ELF-1 (cell line): ENCODE data around the gene PKDREJ.
"Not testable (repeated sequence)": the region's sequence is repeated elsewhere in the genome, so short reads cannot be mapped to it uniquely, and the experiment has no call there.

ENCODE experiments used
- DNase-seq: peaks from one replicate; pipeline ENCODE4 v3.0.0-alpha.2; 2016; ENCODE audit warnings: low read depth, low spot score

Gene PKDREJ, protein sequence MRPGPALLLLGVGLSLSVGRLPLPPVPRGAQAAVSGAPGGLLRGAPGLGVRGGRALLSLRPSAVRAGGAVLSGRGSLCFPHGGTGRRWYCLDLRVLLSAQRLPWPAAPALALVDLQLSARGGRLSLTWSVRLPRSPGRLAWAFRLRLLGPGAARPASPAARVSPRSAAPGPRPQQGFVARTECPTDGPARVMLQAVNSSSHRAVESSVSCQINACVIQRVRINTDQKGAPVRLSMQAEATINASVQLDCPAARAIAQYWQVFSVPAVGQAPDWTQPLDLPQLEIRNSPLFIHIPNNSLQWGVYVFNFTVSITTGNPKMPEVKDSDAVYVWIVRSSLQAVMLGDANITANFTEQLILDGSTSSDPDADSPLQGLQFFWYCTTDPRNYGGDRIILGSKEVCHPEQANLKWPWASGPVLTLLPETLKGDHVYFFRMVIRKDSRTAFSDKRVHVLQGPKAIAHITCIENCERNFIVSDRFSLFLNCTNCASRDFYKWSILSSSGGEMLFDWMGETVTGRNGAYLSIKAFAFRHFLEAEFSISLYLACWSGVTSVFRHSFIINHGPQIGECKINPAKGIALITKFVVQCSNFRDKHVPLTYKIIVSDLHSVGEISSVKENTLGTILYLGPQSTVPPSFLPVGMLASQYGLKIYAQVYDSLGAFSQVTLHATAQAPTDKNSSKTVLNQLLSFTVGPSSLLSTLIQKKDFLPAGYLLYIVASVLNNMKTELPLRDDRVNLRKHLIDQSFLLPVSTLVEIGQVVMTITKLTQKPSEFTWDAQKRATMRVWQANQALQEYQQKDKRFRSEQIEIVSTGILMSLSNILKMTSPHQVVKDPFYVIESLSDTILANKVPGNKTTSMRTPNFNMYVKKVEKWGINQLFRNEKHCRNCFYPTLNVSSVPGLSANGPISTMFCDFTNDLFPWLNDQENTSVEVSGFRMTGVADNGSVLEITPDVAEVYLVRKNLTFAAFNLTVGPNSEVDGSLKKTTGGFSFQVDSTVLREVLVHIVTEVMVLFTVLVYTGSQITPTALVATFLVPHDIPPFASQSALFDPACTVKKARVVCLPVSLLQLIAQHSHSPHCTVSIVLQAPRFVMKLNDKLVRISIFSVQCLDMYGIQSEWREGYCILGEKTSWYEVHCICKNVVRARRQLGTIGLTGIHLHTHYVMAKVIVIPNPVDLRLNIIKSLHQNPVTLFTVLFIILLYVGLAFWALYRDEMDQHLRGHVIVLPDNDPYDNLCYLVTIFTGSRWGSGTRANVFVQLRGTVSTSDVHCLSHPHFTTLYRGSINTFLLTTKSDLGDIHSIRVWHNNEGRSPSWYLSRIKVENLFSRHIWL (N-terminal part only)

DNA sequence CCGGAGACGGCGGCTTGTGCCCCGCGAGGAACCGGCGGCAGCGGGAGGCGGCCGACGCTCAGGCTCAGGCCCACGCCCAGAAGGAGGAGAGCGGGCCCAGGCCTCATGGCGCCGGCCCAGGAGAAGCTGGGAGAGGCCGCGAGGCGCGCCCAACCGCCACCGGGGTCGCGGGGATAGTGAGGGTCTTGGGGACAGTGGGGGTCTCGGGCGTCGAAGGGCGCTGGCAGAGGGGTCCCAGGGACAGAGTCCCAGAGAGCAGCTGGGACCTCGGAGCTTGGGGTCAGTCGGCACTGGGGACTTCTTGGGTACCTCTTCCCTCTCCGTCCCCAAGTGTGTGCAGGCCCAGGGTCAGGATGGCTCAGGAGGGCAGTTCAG lies at the start of gene PKDREJ:
Gene PKDREJ, minus strand, starts transcription at position 128 of the 375 bp plus-strand sequence. Its CDS starts 21 bp downstream, at position 107.
- no peak for DNase-seq

DNA sequence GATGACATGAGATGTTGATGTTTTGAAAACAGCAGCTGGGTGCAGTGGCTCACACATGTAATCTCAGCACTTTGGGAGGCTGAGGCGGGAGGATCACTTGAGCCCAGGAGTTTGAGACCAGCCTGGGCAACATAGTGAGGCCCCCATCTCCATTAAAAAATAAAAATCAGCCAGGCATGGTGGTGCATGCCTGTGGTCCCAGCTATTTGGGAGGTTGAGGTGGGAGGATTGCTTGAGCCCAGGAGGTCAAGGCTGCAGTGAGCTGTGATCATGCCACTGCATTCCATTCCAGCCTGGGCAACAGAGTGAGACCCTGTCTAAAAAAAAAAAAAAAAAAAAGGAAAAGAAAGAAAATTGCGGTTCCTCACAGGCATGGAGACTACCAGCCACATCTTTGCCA lies 49.7 kb upstream of the PKDREJ start:
- not testable (repeated sequence) for DNase-seq

DNA sequence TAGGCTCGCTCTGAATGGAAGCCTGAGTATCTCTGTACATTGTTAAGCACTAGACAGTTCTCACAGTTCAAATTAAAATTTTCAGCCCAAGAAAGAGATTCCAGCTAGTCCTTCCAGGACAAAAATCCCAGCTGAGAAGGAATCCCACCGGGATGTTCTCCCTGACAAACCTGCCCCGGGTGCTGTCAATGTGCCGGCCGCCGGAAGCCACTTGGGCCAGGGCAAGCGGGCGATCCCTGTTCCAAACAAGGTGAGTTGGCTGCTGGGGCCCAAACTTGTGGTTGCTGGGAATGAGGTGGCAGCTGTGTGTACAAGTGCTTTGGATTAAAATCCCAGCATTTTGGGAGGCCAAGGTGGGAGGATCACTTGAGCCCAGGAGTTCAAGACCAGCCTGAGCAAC lies 48.9 kb upstream of the PKDREJ start:
- no peak for DNase-seq

DNA sequence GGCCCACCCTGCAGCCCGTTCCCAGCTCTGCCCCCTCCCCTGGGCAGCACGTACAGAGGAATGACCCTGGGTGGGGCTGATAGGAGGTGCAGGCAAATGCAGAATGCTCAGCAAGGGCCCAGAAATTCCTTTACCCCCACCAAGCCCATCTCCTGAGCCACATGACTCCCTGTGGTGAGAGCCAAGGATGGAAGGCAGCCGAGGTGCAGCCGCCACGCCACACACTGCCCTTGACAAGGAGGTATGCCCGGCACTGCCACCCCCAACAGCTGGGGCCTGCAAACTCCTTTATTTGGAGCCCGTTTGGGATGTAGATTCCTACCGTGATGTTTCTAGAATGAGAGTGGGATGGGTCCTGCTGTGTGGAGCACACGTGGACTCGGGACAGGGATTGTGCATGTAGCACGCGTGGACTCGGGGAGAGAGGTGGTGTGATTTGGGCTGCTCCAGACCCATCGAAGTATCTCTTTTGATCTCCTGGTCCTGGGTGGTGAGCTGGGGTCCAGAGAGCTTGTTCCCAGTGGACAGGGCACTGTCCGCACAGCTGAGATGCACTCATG lies 46.5 kb upstream of the PKDREJ start:
- DNase-seq: no peak

GRCh38 chr22:46308283-46308988 lies 45.3 kb upstream of the PKDREJ start:
- no peak for DNase-seq

DNA sequence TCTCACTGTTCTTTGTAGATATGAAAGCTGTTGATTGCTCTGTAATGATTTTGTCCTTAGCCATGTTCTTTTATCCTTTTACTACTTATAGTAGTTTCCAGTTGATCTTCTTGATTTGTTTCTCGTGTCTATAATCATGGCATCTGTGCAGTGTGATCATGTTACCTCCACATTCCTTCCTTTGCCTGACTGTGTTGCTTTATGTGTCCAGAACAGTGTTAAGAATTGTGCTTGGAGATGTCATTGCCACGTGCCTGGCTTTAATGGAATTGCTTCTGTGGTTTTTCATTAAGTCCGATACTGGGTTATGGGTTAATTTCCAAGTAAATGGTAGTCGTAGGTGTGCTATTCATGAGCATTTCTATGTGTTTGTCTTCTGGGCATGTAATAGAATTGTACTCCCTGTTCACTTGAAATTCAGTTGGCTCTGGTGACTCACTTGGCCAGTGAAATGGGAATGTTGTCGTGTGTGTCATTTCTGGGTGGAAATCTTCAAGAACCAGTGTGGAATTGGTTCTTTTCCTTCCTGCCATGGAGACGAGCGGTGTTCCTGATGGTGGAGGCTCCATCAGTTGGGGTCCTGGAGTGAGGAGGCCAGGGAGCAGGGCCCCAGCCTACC lies 40.3 kb upstream of the PKDREJ start:
- DNase-seq: no peak

DNA sequence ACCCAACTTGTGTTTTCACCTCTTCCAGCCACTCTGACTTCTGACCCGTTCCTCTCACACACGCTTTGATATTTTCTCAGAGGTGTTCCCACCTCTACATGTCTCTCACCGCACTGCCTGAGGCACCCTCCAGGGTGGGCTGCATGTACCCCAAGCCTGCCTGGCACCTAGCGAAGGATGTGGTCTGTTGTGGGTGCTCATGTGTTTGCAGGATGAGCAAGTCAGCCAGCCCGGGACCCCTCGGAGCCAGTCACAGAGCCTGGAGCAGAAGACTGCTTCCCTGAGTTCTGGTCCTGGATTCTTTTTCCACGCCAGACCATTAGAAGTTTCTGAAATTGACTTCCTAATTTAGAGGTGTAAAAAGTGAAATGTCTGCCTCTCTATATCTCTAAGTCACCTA lies 37.3 kb upstream of the PKDREJ start:
- DNase-seq: no peak

GRCh38 chr22:46299101-46299500 lies 36.0 kb upstream of the PKDREJ start:
- DNase-seq: peak; percentile 56

DNA sequence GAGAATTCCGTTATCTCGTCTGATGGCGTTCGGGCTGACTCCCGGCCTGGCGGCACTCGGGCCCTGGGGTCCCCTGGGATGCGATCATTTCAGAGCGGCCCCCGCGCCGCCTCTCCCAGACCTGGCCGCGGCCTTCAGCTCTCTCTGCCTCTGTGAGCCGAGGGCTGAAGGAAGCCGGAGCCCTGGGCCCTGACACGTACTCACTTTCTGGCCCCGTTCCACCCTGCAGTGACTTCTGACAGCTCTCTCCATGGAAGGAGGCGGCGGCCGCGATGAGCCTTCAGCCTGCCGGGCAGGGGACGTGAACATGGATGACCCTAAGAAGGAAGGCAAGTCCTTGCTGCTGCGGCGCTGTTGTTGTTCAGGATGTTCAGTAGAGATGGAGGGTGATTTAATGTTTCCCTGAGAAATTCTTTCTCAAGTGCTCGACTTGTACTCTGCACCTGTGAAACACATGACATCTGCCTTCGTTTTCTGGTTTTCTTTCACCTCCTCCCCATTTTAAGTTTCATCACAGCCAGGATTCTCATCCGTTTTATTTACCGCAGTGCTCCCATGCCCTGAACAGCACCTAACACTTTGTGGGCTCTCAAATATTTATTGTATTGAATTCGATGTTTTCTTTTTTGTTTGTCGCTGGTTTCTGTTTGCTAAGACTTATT lies 34.1 kb upstream of the PKDREJ start:
- DNase-seq: no peak

DNA sequence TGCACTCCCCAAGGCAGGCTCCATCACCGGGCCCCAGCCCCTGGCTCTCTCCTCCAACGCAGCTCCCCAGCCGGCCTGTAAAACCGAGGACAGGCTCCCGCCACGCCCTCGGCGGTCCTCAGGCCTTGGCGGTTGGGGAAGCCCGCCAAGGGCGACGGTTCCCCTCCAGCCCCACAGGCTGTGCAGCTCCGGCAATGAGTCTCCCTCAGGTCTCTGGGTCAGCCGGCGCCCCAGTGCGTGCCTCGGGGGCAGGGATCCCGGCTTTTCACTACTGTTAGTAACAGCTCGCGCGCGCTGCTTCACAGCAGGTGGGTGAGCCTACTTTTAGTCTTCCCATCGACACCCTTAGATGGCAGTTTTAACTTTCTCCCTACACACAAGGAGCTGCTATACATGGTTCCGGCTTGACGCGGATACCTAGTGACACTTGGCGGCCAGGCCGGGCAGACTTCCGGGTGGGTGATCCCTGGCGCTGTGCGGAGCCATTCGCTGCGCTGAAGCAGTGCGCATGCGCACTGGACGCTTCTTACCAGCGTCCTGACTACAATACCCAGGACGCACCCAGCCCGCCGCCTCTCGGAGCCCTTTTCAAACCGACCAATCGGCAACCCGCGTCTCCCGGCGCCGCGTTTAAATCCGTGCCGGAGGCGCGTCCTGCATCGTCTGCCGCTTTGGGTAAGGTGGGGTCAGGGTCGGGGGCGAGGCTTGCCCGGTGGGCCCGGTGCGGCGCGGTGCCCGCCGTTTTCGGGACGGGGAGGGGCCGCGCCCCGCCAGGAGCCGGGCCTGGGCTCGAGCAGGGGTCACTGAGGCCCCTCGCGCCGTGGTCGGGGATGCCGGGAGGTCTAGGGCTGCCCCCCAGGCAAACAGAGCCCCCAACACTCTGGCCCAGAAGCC lies 33.4 kb upstream of the PKDREJ start, which contains the start of gene GTSE1:
Gene GTSE1, plus strand, starts transcription at position 614 of the 894 bp plus-strand sequence. CDS start 531 bp downstream, outside the sequence.
- peak; percentile 99 for DNase-seq

GRCh38 chr22:46295277-46295971 lies 32.3 kb upstream of the PKDREJ start:
- DNase-seq: no peak

DNA sequence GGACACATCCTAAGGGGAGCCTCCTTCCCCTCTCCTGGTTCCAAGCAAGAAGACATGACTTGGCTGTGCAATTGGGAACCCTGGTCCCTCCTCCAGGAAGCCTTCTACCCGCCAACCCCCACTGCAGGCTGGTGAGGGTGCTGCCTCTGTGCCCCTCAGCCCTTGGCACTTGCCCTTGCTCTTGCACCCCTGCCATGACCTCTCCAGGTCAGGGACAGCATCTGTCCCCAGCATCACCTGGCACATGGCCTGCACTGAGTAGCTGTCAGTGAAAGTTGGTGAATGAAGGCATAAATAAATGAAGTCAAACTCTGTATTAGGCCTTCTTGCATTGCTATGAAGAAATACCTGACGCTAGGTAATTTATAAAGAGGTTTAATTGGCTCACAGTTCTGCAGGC lies 31.6 kb upstream of the PKDREJ start:
- DNase-seq: no peak

GRCh38 chr22:46293577-46294260 lies 30.6 kb upstream of the PKDREJ start:
- DNase-seq: peak; percentile 37

- DNase-seq: no peak
Measured at GRCh38 chr22:46292732-46293131, 29.6 kb upstream of the PKDREJ start.

DNA sequence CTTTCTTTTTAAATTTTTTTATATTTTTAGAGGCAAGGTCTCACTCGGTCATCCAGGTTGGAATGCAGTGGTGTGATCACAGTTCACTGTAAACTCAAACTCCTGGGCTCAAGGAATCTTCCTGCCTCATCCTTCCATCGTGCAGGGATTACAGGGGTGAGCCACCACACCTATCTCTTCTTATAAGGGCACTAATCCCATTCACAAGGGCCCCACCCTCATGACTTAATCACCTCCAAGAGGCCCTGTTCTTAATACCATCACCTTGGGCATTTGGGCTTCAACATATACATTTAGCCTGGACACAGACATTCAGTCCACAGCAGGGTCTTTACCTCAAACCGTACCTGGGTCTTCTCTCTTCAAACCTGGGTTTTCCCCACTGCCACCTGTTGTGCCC lies 29.0 kb upstream of the PKDREJ start:
- DNase-seq: no peak

- DNase-seq: no peak
Measured at GRCh38 chr22:46290843-46291785, 28.0 kb upstream of the PKDREJ start.
